Measurements from ENCODE around the gene SPACA9. TPM values are rescaled to one million over a fixed set of nuclear protein-coding genes. Genes with fewer than 3 reads are reported as not detected.

Gene SPACA9
- total RNA-seq, 1 experiment from 2014 or later, result 19.2 TPM

GRCh38 chr9:132935026-132935425, 56.3 kb downstream of the SPACA9 start:
- H3K79me2 ChIP-seq (ENCODE audit: low read depth), result peaks cover 43% of the 10 kb centered on the region
- no peaks in the 10 kb centered on the region for H3K27me3 ChIP-seq (ENCODE audit: insufficient read depth, low read depth)
- no peak overlapping the region for H3K27ac ChIP-seq
- no peaks in the 10 kb centered on the region for H3K36me3 ChIP-seq (ENCODE audit: low read depth)
- peaks cover 17% of the 10 kb centered on the region for H3F3A ChIP-seq (ENCODE audit: insufficient read depth, low read depth)
- H3K4me1 ChIP-seq (replicated peaks; ENCODE audit: insufficient read depth), result peaks cover 16% of the 10 kb centered on the region
- no peaks in the 10 kb centered on the region for H3K9me3 ChIP-seq (ENCODE audit: insufficient read depth, low read depth)
- TF ChIP-seq EZH2 (IDR thresholded peaks at IDR 0.05; ENCODE audit: low read depth) (no peak), CTCF (conservative IDR thresholded peaks at IDR 0.05) (no peak)
- no peak for DNase-seq
- H4K20me1 ChIP-seq (ENCODE audit: insufficient read depth), result no peaks in the 10 kb centered on the region
- no peaks in the 10 kb centered on the region for H3K9me2 ChIP-seq (ENCODE audit: insufficient read depth)
- no TSS peak for BruUV-seq (replicated peaks)
- no peak overlapping the region for H3K4me3 ChIP-seq
- no peak overlapping the region for H2AFZ ChIP-seq
- intact Hi-C loops (cut with micrococcal nuclease; ENCODE audit: unreplicated experiment), result no loop called here
- CTCF ChIA-PET, result interaction anchor here (0.7 kb wide), 1 partner anchor 11 kb away, joined by 3 read pairs; no protein-coding TSS in a partner anchor
- POLR2A ChIA-PET (ENCODE audit: unreplicated experiment), result interaction anchor here (0.6 kb wide), 1 partner anchor 10 kb away, joined by 3 read pairs; no protein-coding TSS in a partner anchor
- H3K4me2 ChIP-seq, result no peak overlapping the region

GRCh38 chr9:132937463-132937901, 58.8 kb downstream of the SPACA9 start:
- BruUV-seq (replicated peaks), result no TSS peak
- peaks cover 17% of the 10 kb centered on the region for H3F3A ChIP-seq (ENCODE audit: insufficient read depth, low read depth)
- peaks cover 67% of the 10 kb centered on the region for H3K79me2 ChIP-seq (ENCODE audit: low read depth)
- H3K36me3 ChIP-seq (ENCODE audit: low read depth), result no peaks in the 10 kb centered on the region
- no peak overlapping the region for H2AFZ ChIP-seq
- 0 out of 2 replicates have a peak, but pooled peaks cover 3% of the 10 kb centered on the region for H4K20me1 ChIP-seq (ENCODE audit: insufficient read depth)
- CTCF ChIA-PET, result no interaction called here
- no peaks in the 10 kb centered on the region for H3K27me3 ChIP-seq (ENCODE audit: insufficient read depth, low read depth)
- intact Hi-C loops (cut with micrococcal nuclease; ENCODE audit: unreplicated experiment), result no loop called here
- H3K27ac ChIP-seq, result peak overlapping the region; percentile 56
- H3K4me3 ChIP-seq, result no peak overlapping the region; the same call in 1 of the 2 replicates
- no peak for TF ChIP-seq CTCF (conservative IDR thresholded peaks at IDR 0.05)
- TF ChIP-seq EZH2 (IDR thresholded peaks at IDR 0.05; ENCODE audit: low read depth), result no peak
- H3K4me1 ChIP-seq (replicated peaks; ENCODE audit: insufficient read depth), result peaks cover 19% of the 10 kb centered on the region
- peak overlapping the region; percentile 52 for H3K4me2 ChIP-seq
- POLR2A ChIA-PET (ENCODE audit: unreplicated experiment), result interaction anchor here (0.6 kb wide), 1 partner anchor 129 kb away, joined by 3 read pairs; no protein-coding TSS in a partner anchor
- H3K9me3 ChIP-seq (ENCODE audit: insufficient read depth, low read depth), result no peaks in the 10 kb centered on the region
- no peaks in the 10 kb centered on the region for H3K9me2 ChIP-seq (ENCODE audit: insufficient read depth)
- peak in 1 of 2 experiments; percentile 53 for DNase-seq

DNA sequence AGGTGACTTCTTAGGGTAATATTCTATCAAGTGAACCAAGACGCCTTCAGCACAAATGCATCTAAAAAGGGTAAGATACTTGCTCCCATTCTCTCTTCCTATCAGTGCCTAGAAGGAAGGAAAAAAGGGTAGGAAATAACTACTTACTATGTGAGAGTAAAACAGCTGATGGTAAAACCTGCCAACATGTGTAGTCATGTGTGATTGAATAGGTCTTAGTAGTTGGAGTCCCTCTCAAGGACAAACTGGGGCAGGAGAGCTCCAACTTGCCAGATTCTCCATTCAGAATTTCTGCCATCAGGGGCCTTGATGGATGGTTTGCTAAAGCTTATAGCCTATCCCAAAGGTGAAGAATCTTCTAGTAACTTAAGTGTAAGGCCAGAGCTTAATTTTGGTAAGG, 60.5 kb downstream of the SPACA9 start:
- Histone ChIP-seq H4K20me1 (ENCODE audit: insufficient read depth) (0 out of 2 replicates have a peak, but pooled peaks cover 3% of the 10 kb centered on the region), H3K27me3 (ENCODE audit: insufficient read depth, low read depth) (no peaks in the 10 kb centered on the region), H2AFZ (no peak overlapping the region), H3K9me3 (ENCODE audit: insufficient read depth, low read depth) (no peaks in the 10 kb centered on the region), H3K36me3 (ENCODE audit: low read depth) (no peaks in the 10 kb centered on the region), H3K27ac (no peak overlapping the region), H3F3A (ENCODE audit: insufficient read depth, low read depth) (peaks cover 17% of the 10 kb centered on the region), H3K9me2 (ENCODE audit: insufficient read depth) (no peaks in the 10 kb centered on the region), H3K4me1 (replicated peaks; ENCODE audit: insufficient read depth) (peaks cover 31% of the 10 kb centered on the region), H3K4me2 (no peak overlapping the region), H3K79me2 (ENCODE audit: low read depth) (peaks cover 84% of the 10 kb centered on the region), H3K4me3 (no peak overlapping the region)
- POLR2A ChIA-PET (ENCODE audit: unreplicated experiment), result no interaction called here
- TF ChIP-seq EZH2 (IDR thresholded peaks at IDR 0.05; ENCODE audit: low read depth) (no peak), CTCF (conservative IDR thresholded peaks at IDR 0.05) (no peak)
- DNase-seq, result no peak
- no TSS peak for BruUV-seq (replicated peaks)
- intact Hi-C loops (cut with micrococcal nuclease; ENCODE audit: unreplicated experiment), result no loop called here
- CTCF ChIA-PET, result no interaction called here

Other genes with a start within 250 kb of the SPACA9 start
- 19.2 and 21.5 TPM in 2 replicates for gene DDX31, start 208.9 kb upstream of the SPACA9 start, total RNA-seq (2021)
- 24.7 and 26.9 TPM in 2 replicates for gene GTF3C4, start 208.4 kb upstream of the SPACA9 start, total RNA-seq (2021)
- gene AK8, start 614 bp upstream of the SPACA9 start, total RNA-seq (2021), result 5.4 and 7.2 TPM in 2 replicates
- 51.2 and 61.0 TPM in 2 replicates for gene TSC1, start 65.7 kb downstream of the SPACA9 start, total RNA-seq (2021)
- not detected in 2 replicates for gene GFI1B, start 99.8 kb downstream of the SPACA9 start, total RNA-seq (2021)
- 79.6 and 107 TPM in 2 replicates for gene GTF3C5, start 152.1 kb downstream of the SPACA9 start, total RNA-seq (2021)
- gene CEL, start 183.1 kb downstream of the SPACA9 start, total RNA-seq (2021), result 2.7 TPM in 2 replicates
- gene RALGDS, start 242.3 kb downstream of the SPACA9 start, total RNA-seq (2021), result 24.8 and 30.0 TPM in 2 replicates